Glomerular visceral epithelial cell (primary cell): ENCODE results near the gene PDE4D.

ENCODE experiments used
- DNase-seq: peaks from one replicate; pipeline ENCODE4 v3.0.0-alpha.2; 2016; ENCODE audit errors: extremely low spot score

PDE4D gene

DNA sequence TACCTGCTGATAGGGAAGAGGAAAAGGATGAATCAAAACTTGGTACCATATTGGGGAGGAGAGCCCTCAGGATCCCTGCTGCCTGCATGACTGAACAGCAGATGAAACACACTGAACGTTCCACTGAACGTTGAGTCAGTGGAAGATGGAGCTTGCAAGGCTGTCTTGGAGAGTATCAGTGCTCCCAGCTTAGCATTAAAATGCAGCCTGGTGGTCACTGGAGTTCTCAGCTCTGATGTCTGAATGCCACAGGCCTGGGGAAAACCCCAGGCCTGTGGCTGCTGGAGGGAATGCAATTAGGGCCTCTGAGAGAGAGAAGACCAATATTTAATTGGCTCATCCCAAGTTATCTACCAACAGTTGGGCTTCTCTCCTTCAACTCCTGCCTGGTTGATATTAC is 54.5 kb downstream of the PDE4D start:
- DNase-seq: no peak

GRCh38 chr5:59838067-59838466 is 55.5 kb downstream of the PDE4D start:
- no peak for DNase-seq

GRCh38 chr5:59837071-59837470 is 56.5 kb downstream of the PDE4D start:
- no peak for DNase-seq

DNA sequence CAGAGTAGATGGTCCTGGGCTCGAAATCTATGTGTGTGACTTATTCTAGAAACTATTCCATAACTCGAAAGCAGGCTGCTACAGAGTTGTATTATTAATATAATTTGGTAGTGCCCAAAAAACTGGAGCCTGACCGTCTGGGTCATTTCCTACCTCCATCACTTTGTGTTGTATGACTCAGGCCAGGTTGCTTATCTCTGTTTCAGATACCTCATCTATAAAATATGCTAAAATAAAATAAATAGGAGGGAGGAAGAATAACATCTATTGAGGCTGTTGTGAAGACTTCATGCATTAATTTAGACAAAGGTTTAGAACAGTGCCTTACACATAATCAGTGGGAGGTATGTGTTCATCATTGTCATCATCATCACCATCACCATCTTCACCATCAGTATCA is 57.7 kb downstream of the PDE4D start:
- no peak for DNase-seq

GRCh38 chr5:59833448-59833847 is 60.1 kb downstream of the PDE4D start:
- DNase-seq: no peak

DNA sequence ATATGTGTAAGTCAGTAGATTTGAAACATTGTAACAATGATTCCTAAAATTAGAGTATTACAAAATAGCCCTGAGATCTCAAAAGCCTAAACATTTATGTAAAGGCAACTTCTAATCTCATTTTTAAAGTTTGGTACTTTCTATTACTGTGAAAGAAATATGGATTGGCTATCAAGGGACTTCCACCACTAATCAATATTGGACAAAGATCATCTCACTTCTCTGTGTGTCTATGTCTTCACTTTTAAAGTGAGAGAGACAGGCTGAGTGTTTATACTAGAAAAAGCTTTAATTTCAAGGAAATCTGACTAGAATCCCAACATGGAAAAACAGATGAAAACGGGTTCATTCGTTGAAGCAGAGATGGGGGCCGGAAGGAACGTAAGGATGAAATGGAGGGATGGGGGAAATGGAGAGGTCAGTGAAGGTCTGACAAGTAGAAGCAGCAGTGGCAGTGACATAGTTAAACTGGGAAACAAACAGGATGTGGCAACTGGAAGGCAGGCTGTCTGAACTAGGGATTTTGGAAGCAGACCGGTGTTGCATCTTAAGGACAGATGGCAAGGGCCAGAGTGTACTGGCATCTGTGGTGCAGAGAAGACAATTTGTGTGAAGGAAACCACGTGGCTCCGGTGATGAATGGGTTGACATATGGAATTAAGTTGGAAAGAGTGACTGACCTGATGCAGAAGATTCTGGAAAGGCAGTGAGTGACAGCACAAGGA is 60.8 kb downstream of the PDE4D start:
- no peak for DNase-seq

GRCh38 chr5:59831326-59832010 is 62.1 kb downstream of the PDE4D start:
- DNase-seq: no peak

GRCh38 chr5:59830536-59831200 is 62.9 kb downstream of the PDE4D start:
- no peak for DNase-seq

DNA sequence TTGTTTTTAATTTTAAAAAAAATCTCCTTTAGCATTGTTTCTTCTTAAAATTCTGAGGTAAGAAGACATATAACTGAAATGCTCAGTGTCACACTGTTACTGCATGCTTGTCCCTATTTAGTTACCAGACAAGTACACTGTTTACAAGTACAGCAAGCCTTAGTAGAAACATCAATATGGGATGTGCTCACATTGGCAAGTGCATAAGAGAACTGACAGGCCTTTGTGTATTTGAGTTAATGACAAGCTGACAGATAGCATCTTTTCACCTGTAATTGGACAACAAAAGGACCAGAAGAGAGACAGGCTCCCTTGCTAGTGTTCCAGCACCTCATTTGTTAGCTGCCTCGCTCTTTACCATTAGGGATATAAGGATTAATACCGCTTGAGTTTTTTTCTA is 63.6 kb downstream of the PDE4D start:
- DNase-seq: no peak

- DNase-seq: no peak
Measured at GRCh38 chr5:59829386-59829785, 64.1 kb downstream of the PDE4D start.

DNA sequence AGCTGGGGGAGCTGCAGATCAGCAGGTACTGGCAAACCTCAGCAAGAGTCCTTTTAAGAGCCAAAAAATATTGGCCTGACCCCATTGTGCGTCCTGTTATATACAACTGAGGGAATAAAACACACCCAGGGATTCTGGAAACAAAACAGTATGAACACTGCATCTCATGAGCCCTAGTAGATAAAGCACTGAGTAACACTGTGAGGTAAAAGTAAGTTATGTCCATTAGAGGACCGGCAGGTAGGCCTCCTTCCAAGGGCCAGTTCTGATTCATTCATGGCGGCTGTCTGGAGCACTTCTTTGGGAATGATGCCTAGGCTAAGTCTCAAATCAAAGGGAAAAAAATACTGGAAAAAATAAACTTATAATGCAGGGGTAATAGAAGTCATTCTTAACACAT is 64.9 kb downstream of the PDE4D start:
- no peak for DNase-seq

GRCh38 chr5:59826996-59827395 is 66.5 kb downstream of the PDE4D start:
- DNase-seq: no peak

DNA sequence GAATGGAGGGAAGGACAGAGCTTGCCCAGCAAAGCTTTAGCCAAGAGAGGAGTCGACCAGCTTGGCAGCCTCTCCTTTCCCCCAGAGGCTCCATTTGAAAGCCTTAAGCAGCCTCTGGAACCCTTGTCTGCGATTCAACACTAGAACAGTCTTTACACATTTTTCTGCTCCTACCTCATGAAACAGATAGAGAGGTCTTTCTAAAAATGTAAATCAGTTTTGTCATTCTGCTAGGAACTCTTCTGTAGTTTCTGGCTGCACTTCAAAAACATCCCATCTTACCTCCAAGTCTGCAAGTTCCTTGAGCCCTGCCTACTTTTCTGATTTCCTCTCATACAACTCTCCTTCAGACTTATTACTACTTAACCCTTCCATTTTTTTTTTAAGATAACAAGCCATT is 70.1 kb downstream of the PDE4D start:
- no peak for DNase-seq

DNA sequence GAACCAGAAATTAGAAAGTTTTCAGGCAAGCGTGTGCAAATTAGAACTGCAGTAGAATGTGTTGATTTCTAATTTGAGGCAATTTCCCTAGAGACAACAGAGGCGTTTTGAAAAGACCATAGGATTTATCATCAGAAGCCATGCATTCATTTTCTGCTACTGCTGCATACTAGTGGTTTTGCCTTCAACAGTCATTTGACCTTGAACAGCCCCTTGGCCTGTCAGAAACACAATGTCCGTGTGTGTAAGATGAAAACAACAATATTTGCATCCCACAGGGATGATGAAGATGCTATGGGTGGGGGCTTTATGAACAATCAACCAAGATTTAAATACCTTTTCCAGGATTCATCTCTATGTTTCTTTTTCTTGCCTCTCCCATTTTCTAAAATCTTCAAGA is 73.7 kb downstream of the PDE4D start:
- DNase-seq: no peak

DNA sequence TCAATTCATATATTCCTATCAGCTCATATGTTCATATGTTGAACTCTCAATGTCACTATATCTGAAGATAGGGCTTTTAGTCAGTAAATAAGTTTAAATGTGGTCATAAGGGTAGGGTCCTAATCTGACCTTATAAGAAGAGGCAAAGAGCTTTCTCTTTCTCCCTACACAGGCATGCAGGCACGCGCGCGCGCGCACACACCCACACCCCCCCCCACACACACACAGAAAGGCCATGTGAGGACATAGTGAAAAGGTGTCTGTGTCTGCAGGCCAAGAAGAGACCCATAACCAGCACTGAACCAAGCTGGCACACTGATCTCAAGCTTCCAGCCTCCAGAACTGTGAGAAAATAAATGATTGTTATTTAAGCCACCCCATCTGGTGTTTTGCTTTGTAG is 76.0 kb downstream of the PDE4D start:
- no peak for DNase-seq

DNA sequence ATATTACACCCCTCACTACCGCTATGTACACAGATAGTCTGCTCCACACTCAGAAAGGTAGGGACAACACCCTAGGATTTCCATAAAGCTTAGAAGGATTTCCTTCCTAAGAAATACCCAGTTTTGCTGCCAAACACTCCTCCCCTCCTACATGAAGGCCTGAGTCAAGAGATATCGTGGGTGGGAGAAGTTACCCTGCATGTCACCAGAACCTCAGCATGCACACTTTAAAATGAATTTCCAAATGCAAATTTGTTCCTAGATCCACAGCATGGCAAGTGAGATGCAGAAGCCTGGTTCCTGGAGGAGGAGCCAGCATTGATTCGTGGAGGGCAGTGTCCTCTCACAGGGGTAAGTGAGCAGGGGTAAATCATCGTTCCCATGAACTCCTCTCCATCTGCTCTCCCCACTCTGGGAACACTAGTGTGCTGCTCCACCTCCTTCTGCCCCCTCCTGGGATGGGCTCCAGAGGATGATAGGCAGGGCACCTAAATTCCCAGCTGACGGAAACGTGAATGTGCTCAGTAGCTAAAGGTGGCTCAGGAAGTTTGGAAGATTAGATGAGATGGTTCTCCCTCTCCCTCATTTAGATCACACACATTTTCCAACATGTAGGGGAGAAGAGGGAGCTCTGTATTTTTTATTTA is 76.7 kb downstream of the PDE4D start:
- DNase-seq: no peak

DNA sequence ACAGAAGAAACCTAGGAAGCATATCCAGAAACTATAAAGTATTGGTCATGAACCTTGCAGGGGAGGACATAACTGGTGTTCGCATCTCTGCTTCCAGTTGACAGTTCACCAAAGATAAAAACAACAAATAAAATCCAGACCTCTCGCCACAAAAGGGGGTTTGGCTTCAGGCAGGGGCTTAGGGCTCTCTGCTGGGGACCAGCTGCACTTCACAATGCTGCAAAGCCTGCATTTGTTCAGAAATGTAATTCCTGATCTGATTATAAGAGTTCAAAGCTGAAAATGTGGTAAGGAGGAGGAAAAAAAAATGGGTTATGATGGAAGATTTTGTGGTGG is 79.0 kb downstream of the PDE4D start:
- no peak for DNase-seq

DNA sequence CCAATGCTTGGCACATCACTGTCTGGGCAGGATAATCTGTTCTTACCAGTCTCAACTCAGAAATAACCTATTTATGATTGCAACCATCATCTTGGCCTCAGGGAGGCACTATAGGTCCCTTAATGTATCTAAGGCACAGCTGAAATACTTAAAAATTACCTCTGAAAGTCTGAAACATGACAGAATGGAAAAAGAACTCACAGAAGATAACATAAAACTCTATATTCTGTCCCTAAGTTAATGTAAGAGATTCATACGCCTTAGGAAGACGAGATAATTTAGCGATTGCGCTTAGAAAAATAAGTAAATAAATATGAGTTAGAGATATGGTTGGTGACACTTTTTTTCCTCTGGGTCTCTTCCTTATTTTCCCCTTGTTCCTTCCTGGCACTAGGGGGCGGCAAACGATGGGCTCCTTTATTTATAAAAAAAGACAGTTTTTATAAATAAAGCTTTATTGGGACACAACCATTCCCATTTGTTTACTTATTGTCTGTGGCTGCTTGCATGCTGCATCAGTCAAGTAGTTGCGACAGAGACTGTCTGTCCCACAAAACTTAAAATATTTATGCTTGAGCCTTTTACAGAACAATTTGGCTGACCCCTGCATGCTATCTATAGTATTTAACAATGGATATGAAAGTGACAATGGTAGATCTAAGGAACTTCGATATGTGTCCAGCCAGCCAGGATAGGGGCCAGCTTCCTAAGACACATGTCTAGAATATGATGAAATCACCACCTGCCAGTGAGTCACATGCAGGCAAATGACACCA is 79.6 kb downstream of the PDE4D start:
- DNase-seq: peak; percentile 68

- DNase-seq: peak; percentile 77
Measured at GRCh38 chr5:59810041-59810440, 83.5 kb downstream of the PDE4D start.

- no peak for DNase-seq
Measured at GRCh38 chr5:59807806-59808205, 85.7 kb downstream of the PDE4D start.

- no peak for DNase-seq
Measured at GRCh38 chr5:59800347-59800893, 93.1 kb downstream of the PDE4D start.
